HEK293T (cell line): Measurements from ENCODE around the gene CENPT.

Experiments used
- CTCF ChIA-PET: fragments of 350-600 bp; formaldehyde crosslinking; extraction: SDS; loops from one replicate; lab custom pipeline; 2021; ENCODE audit warnings: antibody characterized with exemption, inconsistent platforms; lab: Yijun Ruan, JAX
- POLR2A ChIA-PET: fragments of 350-600 bp; formaldehyde crosslinking; extraction: SDS; loops from one replicate; lab custom pipeline; 2020; ENCODE audit warnings: antibody characterized with exemption, inconsistent platforms; lab: Yijun Ruan, JAX
- DNase-seq: peaks from one replicate; pipeline ENCODE4 v3.0.0; 2012; ENCODE audit warnings: mixed read lengths; ENCODE audit errors: extremely low spot score
- ARNT ChIP-seq: fragments of 450-650 bp; IDR thresholded peaks from 2 replicates; pipeline ENCODE4 v1.6.1; 2017; ENCODE audit warnings: mild to moderate bottlenecking
- BHLHE40 ChIP-seq: fragments of 450-650 bp; IDR thresholded peaks from 2 replicates; pipeline ENCODE4 v1.6.1; 2016; ENCODE audit warnings: mild to moderate bottlenecking, moderate library complexity, borderline replicate concordance
- CTBP1 ChIP-seq: fragments of 450-650 bp; IDR thresholded peaks from 2 replicates; pipeline ENCODE4 v1.6.1; 2016; ENCODE audit warnings: borderline replicate concordance
- ELF4 ChIP-seq: fragments of 450-650 bp; IDR thresholded peaks from 2 replicates; pipeline ENCODE4 v1.6.1; 2017; ENCODE audit warnings: antibody characterized with exemption
- FOXA1 ChIP-seq: fragments of 450-650 bp; IDR thresholded peaks from 2 replicates; pipeline ENCODE4 v1.6.1; 2016; ENCODE audit warnings: mild to moderate bottlenecking
- FOXK2 ChIP-seq: fragments of 450-650 bp; IDR thresholded peaks from 2 replicates; pipeline ENCODE4 v1.6.1; 2016; ENCODE audit warnings: mild to moderate bottlenecking
- FOXM1 ChIP-seq: fragments of 450-650 bp; IDR thresholded peaks from 2 replicates; pipeline ENCODE4 v1.6.1; 2017; ENCODE audit warnings: mild to moderate bottlenecking, borderline replicate concordance
- HDGF ChIP-seq: fragments of 450-650 bp; IDR thresholded peaks from 2 replicates; pipeline ENCODE4 v1.6.1; 2017; ENCODE audit warnings: antibody characterized with exemption, borderline replicate concordance
- L3MBTL2 ChIP-seq: fragments of 450-650 bp; conservative IDR thresholded peaks from 2 replicates; pipeline ENCODE4 v1.6.1; 2016; ENCODE audit warnings: mild to moderate bottlenecking
- LEF1 ChIP-seq: fragments of 450-650 bp; IDR thresholded peaks from 2 replicates; pipeline ENCODE4 v1.6.1; 2017; ENCODE audit warnings: mild to moderate bottlenecking, borderline replicate concordance
- NFRKB ChIP-seq: fragments of 450-650 bp; IDR thresholded peaks from 2 replicates; pipeline ENCODE4 v1.6.1; 2016; ENCODE audit warnings: mild to moderate bottlenecking, moderate library complexity
- SP1 ChIP-seq: fragments of 450-650 bp; IDR thresholded peaks from 2 replicates; pipeline ENCODE4 v1.6.1; 2017
- SUZ12 ChIP-seq: fragments of 450-650 bp; IDR thresholded peaks from 2 replicates; pipeline ENCODE4 v1.6.1; 2016; ENCODE audit warnings: mild to moderate bottlenecking
- TARDBP ChIP-seq: fragments of 450-650 bp; IDR thresholded peaks from 2 replicates; pipeline ENCODE4 v1.6.1; 2016
- ZNF384 ChIP-seq: fragments of 450-650 bp; IDR thresholded peaks from 2 replicates; pipeline ENCODE4 v1.6.1; 2016
- TF ChIP-seq, protein P1 (sequence below): fragments of 450-650 bp; IDR thresholded peaks from 2 replicates; pipeline ENCODE4 v1.6.1; 2016

CENPT gene, protein sequence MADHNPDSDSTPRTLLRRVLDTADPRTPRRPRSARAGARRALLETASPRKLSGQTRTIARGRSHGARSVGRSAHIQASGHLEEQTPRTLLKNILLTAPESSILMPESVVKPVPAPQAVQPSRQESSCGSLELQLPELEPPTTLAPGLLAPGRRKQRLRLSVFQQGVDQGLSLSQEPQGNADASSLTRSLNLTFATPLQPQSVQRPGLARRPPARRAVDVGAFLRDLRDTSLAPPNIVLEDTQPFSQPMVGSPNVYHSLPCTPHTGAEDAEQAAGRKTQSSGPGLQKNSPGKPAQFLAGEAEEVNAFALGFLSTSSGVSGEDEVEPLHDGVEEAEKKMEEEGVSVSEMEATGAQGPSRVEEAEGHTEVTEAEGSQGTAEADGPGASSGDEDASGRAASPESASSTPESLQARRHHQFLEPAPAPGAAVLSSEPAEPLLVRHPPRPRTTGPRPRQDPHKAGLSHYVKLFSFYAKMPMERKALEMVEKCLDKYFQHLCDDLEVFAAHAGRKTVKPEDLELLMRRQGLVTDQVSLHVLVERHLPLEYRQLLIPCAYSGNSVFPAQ

DNA sequence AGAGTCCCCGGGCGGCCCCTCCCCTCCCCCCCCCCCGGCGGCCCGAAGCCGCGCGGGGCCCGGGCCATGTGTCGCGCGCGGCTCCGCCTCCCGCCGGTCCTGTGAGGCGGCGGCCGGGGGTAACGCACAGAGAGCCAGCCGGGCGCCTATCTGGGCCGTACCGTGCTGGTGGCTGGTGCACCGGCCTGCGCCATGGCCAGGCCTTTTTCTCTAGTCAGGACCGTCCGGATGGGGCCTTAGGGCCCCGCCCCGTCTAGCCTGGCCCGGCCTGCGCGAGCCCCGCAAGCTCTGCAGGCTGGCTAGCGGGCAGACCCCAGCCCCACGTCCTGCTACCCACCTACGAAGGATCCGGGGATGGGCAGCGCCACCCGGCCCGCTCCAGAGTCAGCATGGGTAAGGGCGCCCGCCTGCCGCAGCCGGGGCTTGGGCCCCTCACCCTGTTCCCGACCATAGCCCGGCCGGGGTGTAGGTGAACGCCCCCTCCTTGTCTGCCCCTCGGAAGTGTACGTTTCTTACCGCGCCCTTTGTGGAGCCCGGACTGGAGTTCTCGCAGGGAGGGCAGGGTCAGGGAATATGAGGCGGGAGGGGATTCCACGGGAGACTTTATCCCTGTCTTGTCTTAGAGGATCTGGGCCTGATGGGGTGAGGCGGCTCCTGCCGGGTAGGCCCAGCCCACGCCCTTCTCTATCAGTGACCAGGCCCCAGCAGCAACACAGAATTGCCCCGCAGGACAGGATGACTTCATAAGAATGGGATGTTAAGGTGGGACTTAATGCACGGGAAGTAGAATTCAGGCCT is at the start of gene CENPT:
Gene CENPT (minus strand): TSS at position 630 of the 798 bp plus-strand sequence. CDS start 13,834 bp downstream, outside the sequence.
- TF ChIP-seq HDGF (no peak), FOXM1 (no peak), ELF4 (no peak), NFRKB (no peak), LEF1 (no peak), CTBP1 (no peak), ARNT (no peak), SUZ12 (no peak), ZNF384 (no peak), TARDBP (no peak), SP1 (no peak), FOXK2 (no peak)
- TF ChIP-seq, protein P1, sequence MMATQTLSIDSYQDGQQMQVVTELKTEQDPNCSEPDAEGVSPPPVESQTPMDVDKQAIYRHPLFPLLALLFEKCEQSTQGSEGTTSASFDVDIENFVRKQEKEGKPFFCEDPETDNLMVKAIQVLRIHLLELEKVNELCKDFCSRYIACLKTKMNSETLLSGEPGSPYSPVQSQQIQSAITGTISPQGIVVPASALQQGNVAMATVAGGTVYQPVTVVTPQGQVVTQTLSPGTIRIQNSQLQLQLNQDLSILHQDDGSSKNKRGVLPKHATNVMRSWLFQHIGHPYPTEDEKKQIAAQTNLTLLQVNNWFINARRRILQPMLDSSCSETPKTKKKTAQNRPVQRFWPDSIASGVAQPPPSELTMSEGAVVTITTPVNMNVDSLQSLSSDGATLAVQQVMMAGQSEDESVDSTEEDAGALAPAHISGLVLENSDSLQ: no peak
- ChIA-PET CTCF (no interaction called here), POLR2A (interaction anchor here (0.7 to 1.7 kb wide), 6 partner anchors 10 to 187 kb away, joined by 3 to 5 read pairs (median 3); partner anchors contain the start of gene ACD)
- DNase-seq: peak; percentile 28

DNA sequence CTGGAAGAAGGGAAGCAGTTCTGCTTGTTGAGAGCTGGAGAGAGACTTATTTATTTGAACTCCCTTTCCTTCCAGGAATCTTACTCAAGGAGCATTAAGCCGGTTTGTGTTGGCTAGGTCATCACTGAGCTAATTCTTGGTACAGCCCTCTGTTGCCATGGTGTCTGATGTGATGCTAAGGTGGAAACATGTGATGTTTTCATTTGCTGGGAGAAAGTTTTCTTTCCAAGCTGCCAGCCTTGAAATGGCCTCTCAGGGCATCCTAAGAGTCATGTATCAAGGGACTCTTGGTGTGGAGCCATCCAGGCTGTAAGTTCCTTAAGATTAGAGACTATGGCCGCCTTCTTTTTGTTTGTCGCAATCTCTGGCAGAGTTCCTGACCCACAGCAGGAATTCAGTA is 49.7 kb upstream of the CENPT start:
- TF ChIP-seq BHLHE40 (no peak), SP1 (no peak), LEF1 (no peak), FOXA1 (no peak), SUZ12 (no peak), FOXK2 (no peak), ARNT (no peak), L3MBTL2 (no peak), CTBP1 (no peak), ZNF384 (no peak)
- ChIA-PET POLR2A (interaction anchor here (0.8 to 1.0 kb wide), 2 partner anchors 11 to 13 kb away, joined by 3 to 4 read pairs; partner anchors contain the start of gene NRN1L), CTCF (interaction anchor here (1.2 kb wide), 1 partner anchor 14 kb away, joined by 5 read pairs; no protein-coding TSS in a partner anchor)
- no peak for DNase-seq

DNA sequence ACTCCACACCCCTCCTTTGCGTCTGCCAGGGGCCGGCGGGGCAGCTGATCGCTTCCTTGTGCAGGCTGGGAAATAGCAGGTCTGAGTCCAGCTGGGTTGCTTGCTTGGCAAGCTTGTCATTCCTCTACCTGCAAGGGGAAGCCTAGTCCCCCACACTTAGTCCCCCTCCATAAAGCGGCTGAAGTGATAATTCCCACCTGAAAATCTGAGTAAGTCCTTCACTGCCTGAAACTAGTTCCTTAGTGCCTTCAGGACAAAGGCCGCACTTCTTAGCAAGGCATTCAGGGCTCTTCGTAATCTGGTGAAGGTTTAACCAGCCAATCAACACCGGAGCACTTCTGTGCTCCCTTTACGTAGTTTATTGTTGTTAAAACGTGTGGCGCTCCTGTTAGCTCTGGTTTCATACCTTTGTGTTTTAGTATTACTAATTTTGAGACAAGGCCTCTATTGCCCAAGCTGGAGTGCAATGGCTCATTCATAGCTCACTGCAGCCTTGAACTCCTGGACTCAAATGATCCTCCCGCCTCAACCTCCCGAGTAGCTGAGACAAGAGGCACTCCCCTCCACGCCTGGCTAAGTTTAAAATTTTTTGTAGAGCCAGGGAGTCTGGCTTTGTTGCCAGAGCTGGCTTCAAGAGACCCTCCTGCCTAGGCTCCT is 46.4 kb upstream of the CENPT start:
- no peak for DNase-seq
- POLR2A ChIA-PET: interaction anchor here (0.9 to 1.4 kb wide), 4 partner anchors 12 to 48 kb away, joined by 3 to 5 read pairs (median 4); partner anchors contain the start of gene NUTF2
- TF ChIP-seq LEF1 (no peak), FOXM1 (no peak), L3MBTL2 (no peak), ARNT (no peak), BHLHE40 (no peak), SP1 (no peak), TARDBP (no peak), HDGF (no peak), FOXK2 (no peak), CTBP1 (no peak)
- CTCF ChIA-PET: no interaction called here

DNA sequence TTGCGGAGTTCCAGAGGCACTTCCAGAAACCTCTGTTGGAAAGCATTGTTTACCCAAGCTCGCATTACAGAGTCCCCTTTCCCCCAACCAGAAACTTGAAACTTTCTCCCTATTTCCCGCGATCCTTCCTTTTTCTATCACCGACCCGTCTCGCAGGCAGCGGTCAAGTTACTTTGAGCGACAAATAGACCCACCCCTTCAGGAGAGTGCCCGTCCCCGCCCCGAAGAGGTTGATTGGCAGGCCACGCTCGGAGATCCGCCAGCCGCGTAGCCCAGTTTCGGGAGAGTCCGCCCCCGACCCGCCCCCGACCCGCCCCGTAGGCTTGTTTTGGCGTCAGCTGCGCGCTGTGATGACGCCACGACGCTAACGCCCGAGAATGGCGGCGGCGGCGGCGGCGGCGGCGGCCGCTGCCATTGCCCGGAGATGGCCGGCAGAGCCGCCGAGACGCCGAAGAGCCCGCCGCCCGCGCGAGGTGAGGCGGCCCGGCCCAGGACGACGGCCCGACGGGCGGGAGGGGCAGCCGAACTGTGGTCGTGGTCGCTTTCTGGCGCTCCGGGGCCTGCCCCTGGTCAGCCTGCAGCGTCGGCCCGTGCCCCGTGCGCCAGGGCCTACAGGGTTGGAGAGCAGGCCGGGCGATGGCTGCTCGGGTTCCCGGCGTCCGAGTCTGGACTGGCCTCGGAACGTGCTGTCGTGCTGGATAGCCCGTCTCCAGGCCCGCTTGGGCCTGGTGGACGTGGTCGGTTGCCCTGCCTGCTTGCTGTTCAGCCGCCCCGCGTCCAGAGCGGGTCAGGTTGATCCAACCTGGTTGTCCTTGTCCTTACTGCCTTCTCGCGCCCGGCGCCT is 45.6 kb upstream of the CENPT start, which contains the start of gene PSKH1:
Gene PSKH1 (plus strand): TSS at position 356 of the 844 bp plus-strand sequence. CDS start 15,496 bp downstream, outside the sequence.
- TF ChIP-seq, protein P1: peak; percentile 99
- no peak for TF ChIP-seq CTBP1
- ChIA-PET CTCF (no interaction called here), POLR2A (interaction anchor here (0.8 to 1.6 kb wide), 9 partner anchors 9 to 360 kb away, joined by 3 to 6 read pairs (median 4); no protein-coding TSS in a partner anchor)

DNA sequence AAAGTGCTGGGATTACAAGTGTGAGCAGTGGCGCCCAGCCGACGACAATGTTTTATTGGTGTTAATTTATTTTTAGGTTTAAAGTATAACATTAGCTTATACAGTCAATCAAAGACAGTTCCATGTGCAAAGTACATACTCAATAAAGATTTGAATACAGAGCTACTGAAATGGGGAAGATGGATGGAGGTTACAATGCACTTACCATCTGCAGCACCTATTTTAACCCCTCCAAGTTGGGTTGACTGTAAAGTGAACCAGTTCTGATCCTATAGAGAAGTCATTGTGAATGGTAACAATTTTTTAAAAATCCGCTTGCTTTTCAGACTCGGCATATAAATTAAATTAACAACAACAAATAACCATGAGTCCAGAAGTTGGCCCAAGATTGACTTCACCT is 44.9 kb upstream of the CENPT start:
- CTCF ChIA-PET: no interaction called here
- POLR2A ChIA-PET: interaction anchor here (0.8 to 1.6 kb wide), 7 partner anchors 9 to 359 kb away, joined by 3 to 6 read pairs (median 4); no protein-coding TSS in a partner anchor

More for the DNA sequence above, 45.6 kb upstream of the CENPT start, which contains the start of gene PSKH1:
- peak; percentile 99 for DNase-seq

More for the DNA sequence above, 44.9 kb upstream of the CENPT start:
- DNase-seq: no peak
- TF ChIP-seq SP1: no peak
- TF ChIP-seq NFRKB: no peak
- TF ChIP-seq, protein P1: no peak
- TF ChIP-seq LEF1: no peak
- TF ChIP-seq SUZ12: no peak
- no peak; the same call in 1 of the 2 replicates for TF ChIP-seq L3MBTL2
